ENCODE results near the gene STAT1.
"Not testable (repeated sequence)": the region's sequence is repeated elsewhere in the genome, so short reads cannot be mapped to it uniquely, and the experiment has no call there.

The STAT1 gene

GRCh38 chr2:190981733-190982132 lies 32.2 kb downstream of the STAT1 start:
- DNase-seq (ENCODE audit: low read depth in 2 of 2): no peak

- no peak for DNase-seq (ENCODE audit: low read depth in 2 of 2)
Observed at GRCh38 chr2:190981333-190981732, 32.6 kb downstream of the STAT1 start.

GRCh38 chr2:190980630-190981209 lies 33.3 kb downstream of the STAT1 start:
- no peak for DNase-seq (ENCODE audit: low read depth in 2 of 2)

GRCh38 chr2:190979906-190980629 lies 33.9 kb downstream of the STAT1 start:
- no peak for DNase-seq (ENCODE audit: low read depth in 2 of 2)

GRCh38 chr2:190978389-190979053 lies 35.5 kb downstream of the STAT1 start:
- DNase-seq (ENCODE audit: low read depth in 2 of 2): no peak

- DNase-seq (ENCODE audit: low read depth in 2 of 2): no peak
Observed at GRCh38 chr2:190977505-190977904, 36.5 kb downstream of the STAT1 start.

DNA sequence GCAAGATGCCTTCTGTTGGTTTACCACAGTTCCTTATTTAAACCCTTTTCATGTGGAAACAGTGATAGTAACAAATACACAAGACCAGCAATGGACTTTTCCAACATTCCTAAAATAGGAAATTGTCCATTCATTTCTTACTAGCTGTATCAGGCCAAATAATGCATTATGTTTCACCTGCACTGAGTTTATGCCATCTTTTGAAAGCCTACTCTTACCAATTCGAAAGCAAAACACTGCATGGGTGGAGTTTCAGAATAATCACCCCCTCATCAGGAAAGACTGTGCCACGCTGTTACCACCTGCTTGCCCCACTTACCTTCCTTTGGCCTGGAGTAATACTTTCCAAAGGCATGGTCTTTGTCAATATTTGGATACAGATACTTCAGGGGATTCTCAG lies 37.5 kb downstream of the STAT1 start:
- DNase-seq (ENCODE audit: low read depth in 2 of 2): no peak

DNA sequence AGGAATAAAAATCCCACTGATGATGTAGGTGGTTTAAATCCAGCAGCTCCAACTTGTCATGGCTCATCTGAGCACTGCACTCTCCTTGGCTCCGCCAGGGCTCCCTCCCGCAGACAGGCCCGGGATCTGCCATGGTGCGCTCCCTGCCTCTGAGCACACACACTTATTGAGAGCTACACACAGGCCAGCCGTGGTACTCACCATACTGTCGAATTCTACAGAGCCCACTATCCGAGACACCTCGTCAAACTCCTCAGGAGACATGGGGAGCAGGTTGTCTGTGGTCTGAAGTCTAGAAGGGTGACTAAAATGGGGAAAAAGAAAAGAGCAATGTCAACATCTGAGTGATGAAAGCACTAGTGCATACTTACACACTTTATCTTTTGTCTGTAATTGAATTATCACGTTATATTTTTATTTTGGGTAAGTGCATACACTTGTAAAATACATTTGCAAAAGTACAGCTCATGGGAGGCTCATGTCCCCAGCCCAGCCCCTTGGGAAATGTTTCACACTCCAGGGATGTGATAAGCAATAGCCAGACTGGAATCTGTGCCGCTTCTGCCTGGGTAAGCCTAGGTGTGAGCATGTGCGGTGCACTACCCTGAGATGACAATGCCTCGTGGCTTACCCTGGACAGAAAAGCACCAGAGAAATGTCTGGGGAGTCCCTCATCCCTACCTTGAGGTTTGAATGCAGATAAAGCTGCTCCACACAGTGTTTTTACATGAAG lies 39.2 kb downstream of the STAT1 start:
- no peak for DNase-seq (ENCODE audit: low read depth in 2 of 2)

DNA sequence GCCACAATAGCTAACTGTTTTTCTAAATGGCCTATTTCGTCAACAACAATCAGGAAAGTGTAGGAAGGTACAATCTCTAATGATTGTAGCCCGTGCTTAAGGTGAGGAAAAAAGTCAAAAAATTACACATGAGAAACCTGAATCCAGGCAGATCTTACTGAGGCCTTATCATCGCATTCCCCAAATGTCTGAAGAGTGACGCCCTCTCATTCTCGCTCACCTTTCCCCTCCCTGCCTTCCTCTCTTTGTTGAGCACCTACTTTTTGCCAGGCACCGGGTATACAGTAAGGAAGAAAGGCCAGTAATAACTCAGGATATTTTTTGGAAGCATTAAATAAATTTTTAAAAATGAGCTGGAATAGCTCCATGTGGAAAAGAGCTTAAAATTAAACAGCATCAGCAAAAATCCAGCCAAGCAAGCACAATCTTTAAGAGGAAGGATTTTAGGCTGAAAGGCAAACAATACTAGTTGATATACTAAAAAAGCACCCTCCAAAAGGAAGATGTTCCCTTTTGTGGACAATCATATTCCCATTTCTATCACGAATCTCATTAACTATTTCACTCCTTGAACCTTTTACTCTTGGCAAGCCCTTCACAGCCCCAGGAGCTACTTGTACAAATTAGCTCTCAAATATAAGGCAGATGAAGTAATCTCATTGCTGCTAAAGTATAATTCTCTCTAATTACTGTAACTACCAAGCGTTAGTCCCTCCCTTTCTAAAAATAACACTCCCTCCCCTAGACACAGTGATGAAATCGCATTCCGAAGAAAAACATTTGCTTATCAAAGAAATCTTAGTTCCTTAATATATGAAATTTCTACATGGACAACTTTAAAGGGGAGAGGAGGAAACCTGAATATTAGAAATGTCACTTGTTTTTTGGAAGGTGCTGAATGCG lies 40.0 kb downstream of the STAT1 start:
- DNase-seq (ENCODE audit: low read depth in 2 of 2): no peak

DNA sequence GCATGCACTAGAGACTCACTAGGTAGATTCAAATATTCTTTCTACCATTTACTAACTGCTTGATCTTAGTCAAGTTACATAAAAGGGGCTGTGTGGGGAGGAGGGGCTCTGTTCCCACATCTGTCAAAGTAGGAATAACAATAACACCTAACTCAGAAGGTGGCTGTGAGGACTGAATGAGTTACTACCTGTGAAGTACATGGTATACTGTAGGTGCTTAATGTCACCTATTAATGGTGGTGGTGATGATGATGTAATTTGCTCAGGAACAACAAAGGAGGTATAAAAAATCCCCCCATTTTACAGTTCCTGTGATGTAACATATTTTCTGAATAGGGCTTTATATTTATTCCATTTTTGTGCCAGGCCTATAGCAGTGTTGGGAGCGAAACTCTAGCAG lies 40.7 kb downstream of the STAT1 start:
- no peak for DNase-seq (ENCODE audit: low read depth in 2 of 2)

DNA sequence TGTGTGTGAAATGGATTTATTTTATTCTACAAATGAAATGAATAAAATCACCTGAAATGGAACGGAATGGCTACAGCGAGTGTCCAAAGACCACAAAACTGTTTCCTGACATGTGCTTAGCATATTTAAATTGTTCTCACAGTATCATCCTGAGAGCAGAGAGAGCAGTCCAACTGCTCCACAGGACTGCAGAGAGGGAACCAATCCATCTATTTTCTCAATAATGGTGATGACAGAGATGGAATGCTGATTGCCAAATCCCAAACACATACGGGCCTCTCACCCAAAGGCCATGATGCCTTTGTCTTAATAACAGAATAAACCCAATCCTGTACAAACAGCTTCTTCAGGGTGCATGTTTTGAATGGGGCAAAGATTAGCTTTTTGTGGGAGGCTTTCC lies 41.1 kb downstream of the STAT1 start:
- no peak for DNase-seq (ENCODE audit: low read depth in 2 of 2)

DNA sequence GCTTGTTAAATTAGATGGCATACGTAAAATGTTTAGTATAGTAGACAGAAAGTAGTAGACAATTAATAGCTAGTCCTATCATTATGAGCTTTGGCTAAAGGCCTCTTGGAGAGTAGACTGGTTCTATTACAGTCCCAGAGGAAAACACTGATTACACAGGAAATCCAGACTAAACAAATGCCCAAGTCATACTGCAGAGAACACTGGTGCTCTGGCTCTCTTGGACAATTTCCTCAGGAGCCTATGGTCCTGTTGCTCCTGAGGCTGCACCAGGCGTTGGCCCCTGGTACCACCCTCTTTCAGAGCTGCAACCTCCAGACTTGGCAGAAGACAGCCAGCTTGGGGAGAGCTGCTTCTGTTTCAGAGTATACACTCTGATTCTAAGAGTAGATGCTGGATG lies 41.8 kb downstream of the STAT1 start:
- DNase-seq (ENCODE audit: low read depth in 2 of 2): no peak

DNA sequence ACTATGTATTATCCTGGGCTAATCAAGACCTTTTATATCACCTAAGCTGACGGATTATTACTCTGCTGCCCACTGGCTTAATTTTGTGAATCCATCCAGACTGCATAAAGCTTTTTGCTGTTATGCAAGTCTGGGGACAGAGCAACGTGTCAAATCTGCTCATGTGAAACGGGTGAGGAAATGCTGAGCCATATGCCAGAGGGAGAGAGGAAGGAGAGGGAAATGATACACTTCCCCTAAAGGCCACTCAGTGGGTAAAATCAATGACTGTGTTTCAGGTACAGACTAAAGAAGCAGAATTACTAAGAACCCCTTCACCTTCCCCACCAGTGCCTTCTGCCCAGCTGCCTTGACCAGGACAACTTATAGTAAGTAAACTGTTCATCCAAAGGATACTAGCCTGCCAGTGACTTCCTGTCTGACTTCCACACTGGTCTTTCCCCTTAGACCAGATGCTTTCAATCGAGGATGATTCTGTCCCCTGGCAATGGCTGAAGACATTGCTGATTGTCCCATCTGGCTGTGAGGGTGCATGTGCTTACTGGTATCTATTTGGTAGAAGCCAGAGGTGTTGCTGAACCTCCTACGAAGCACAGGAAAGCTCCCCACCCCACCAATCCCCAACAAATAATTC lies 43.0 kb downstream of the STAT1 start:
- DNase-seq (ENCODE audit: low read depth in 2 of 2): no peak

DNA sequence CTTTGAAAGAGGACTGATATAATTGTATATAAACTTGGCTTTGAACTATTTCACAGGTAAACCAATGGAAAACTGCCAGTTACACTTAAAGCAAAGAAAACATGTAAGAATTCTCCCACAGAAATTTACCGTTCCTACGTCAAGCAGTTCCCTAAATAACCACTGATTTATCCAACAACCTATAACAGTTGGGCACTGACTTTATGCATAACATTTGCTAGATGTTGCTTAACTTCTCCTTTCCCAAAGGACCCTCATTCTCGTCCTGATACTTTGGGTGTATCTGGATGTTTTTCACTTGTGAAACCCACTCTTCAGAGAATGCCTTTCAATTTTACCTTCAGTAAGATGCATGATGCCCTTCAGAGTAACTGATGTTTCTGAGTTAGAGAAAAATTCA lies 43.8 kb downstream of the STAT1 start:
- no peak for DNase-seq (ENCODE audit: low read depth in 2 of 2)

- no peak for DNase-seq (ENCODE audit: low read depth in 2 of 2)
Observed at GRCh38 chr2:190968522-190968921, 45.4 kb downstream of the STAT1 start.

DNA sequence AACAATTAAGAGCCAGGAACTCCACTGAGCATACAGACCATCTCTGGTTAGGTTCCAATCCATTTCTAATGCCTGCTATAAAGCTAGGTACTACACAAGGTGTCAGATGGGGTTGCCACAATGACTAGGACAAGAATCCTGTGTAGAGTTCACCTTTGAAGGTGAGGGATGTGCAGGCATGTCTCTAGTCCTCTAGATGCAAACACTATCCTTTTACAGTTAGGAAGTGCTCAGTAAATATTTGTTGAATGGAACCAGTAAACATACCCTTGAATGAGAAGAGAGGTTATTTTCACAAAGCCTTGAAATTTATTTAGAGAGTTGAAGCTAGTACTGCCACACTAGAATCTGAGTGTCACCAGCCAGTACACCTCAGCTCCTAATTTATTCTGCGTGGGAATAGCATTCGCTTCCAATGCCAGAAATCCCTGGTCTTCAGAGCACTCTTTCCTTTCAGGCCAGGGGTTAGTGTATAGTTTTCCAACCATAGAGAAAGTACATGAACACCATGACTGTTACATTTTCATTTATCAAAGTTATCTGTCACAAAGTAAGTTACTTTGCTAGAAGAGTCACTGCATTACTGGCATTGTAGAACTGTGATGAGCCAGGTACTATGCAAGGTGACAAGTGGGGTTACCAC lies 48.3 kb downstream of the STAT1 start:
- no peak for DNase-seq (ENCODE audit: low read depth in 2 of 2)

DNA sequence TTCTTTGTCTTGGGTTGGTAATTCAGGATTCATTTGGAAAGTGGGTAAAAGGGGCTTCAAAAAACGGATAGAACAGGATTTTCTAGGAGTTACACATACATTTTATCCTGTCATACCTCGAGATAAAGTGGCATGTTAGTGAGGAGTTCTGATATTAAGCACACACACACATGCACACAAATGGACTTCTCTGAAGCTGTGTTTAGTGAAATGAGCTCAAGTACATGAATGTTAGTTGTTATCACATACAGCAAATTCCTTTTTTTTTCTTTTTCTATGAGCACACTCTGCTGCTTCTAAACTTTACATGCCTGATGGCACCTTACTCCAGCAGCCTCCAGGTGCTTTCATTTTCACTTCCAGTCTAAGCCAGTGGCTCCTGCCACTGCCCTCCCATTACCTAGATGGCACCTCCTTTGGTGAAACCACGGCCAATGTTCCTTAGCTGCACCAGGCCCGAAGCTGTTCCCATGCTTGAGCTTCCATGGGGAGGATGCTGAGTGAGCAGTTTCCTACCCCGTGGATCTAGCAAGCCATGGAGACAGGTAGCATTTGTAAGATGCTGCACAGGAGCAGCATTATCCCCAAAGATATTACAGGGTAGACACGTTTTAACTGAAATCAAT lies 49.7 kb downstream of the STAT1 start:
- no peak for DNase-seq (ENCODE audit: low read depth in 2 of 2)

DNA sequence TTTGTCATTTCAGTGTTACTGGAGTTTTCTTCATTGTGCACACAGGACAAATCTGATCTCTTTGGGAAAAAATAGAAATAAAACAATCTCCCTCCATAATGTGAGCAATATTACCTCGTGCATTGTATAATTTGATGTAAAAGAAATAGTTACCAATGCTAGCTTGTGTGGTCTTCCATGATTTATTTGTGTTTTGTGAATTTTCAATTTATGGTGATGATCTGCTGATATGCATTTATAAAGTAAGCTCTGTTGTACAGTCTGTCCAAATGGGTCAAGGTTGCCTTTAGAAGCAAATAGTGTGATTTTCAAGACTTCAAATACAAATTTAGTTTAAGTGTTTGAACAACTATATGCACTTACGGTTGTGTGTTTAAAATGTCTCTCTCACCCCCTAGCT lies 50.9 kb downstream of the STAT1 start:
- DNase-seq (ENCODE audit: low read depth in 2 of 2): no peak

GRCh38 chr2:190961918-190962487 lies 52.0 kb downstream of the STAT1 start:
- DNase-seq (ENCODE audit: low read depth in 2 of 2): no peak

GRCh38 chr2:190961117-190961516 lies 52.9 kb downstream of the STAT1 start:
- not testable (repeated sequence) for DNase-seq (ENCODE audit: low read depth in 2 of 2)

Measured in stimulated activated CD4-positive, alpha-beta T cell treated with anti-CD3 and anti-CD28 coated beads, Interleukin-4, amount 100 ng/mL, for 48 hours (primary cell).